ENCODE results near the gene INF2.

Gene INF2

GRCh38 chr14:104741108-104741802 is 51.8 kb downstream of the INF2 start:
- TF ChIP-seq CTCF (IDR thresholded peaks at IDR 0.05; ENCODE audit: low read length) (no peak), EZH2 (IDR thresholded peaks at IDR 0.05; ENCODE audit: borderline replicate concordance, low read length) (no peak)
- Histone ChIP-seq H3K27me3 (ENCODE audit: insufficient read depth, low read length) (peaks cover 27% of the 10 kb centered on the region; the same call in 1 of the 2 replicates), H3K9me2 (ENCODE audit: low read depth, low read length) (no peaks in the 10 kb centered on the region), H3K27ac (ENCODE audit: low read depth, low read length, poor library complexity, severe bottlenecking) (no peak overlapping the region), H3K36me3 (ENCODE audit: insufficient read depth, low read length) (no peaks in the 10 kb centered on the region), H3K4me3 (ENCODE audit: low read depth, low read length, poor library complexity, severe bottlenecking) (no peak overlapping the region), H3K79me2 (ENCODE audit: insufficient read depth, low read length) (no peaks in the 10 kb centered on the region), H3K9me3 (ENCODE audit: low read length) (no peaks in the 10 kb centered on the region), H2AFZ (ENCODE audit: low read length) (no peak overlapping the region), H3K4me2 (ENCODE audit: low read length) (no peak overlapping the region), H3K9ac (ENCODE audit: low read length) (no peak overlapping the region), H3K4me1 (ENCODE audit: insufficient read depth, low read length, severe bottlenecking) (no peaks in the 10 kb centered on the region), H4K20me1 (ENCODE audit: insufficient read depth, low read length) (no peaks in the 10 kb centered on the region), H3F3A (ENCODE audit: insufficient read depth, low read length) (no peaks in the 10 kb centered on the region)

GRCh38 chr14:104741803-104742251 is 52.4 kb downstream of the INF2 start:
- Histone ChIP-seq H3K79me2 (ENCODE audit: insufficient read depth, low read length) (no peaks in the 10 kb centered on the region), H3K9me2 (ENCODE audit: low read depth, low read length) (no peaks in the 10 kb centered on the region), H3K27me3 (ENCODE audit: insufficient read depth, low read length) (peaks cover 27% of the 10 kb centered on the region; the same call in 1 of the 2 replicates), H3K9me3 (ENCODE audit: low read length) (no peaks in the 10 kb centered on the region), H3K4me3 (ENCODE audit: low read depth, low read length, poor library complexity, severe bottlenecking) (no peak overlapping the region), H2AFZ (ENCODE audit: low read length) (no peak overlapping the region), H3K9ac (ENCODE audit: low read length) (no peak overlapping the region), H3K36me3 (ENCODE audit: insufficient read depth, low read length) (no peaks in the 10 kb centered on the region), H3K27ac (ENCODE audit: low read depth, low read length, poor library complexity, severe bottlenecking) (no peak overlapping the region), H4K20me1 (ENCODE audit: insufficient read depth, low read length) (no peaks in the 10 kb centered on the region), H3K4me1 (ENCODE audit: insufficient read depth, low read length, severe bottlenecking) (no peaks in the 10 kb centered on the region), H3F3A (ENCODE audit: insufficient read depth, low read length) (no peaks in the 10 kb centered on the region), H3K4me2 (ENCODE audit: low read length) (no peak overlapping the region)
- TF ChIP-seq CTCF (IDR thresholded peaks at IDR 0.05; ENCODE audit: low read length) = no peak
- no peak for TF ChIP-seq EZH2 (IDR thresholded peaks at IDR 0.05; ENCODE audit: borderline replicate concordance, low read length)

GRCh38 chr14:104742586-104743455 is 53.4 kb downstream of the INF2 start:
- Histone ChIP-seq H3K4me3 (ENCODE audit: low read depth, low read length, poor library complexity, severe bottlenecking) (no peak overlapping the region), H3K9me3 (ENCODE audit: low read length) (no peaks in the 10 kb centered on the region), H4K20me1 (ENCODE audit: insufficient read depth, low read length) (no peaks in the 10 kb centered on the region), H3K4me1 (ENCODE audit: insufficient read depth, low read length, severe bottlenecking) (no peaks in the 10 kb centered on the region), H3K9ac (ENCODE audit: low read length) (no peak overlapping the region), H3K9me2 (ENCODE audit: low read depth, low read length) (no peaks in the 10 kb centered on the region), H3K79me2 (ENCODE audit: insufficient read depth, low read length) (no peaks in the 10 kb centered on the region), H3K27ac (ENCODE audit: low read depth, low read length, poor library complexity, severe bottlenecking) (no peak overlapping the region), H3K27me3 (ENCODE audit: insufficient read depth, low read length) (peaks cover 22% of the 10 kb centered on the region; the same call in 1 of the 2 replicates), H2AFZ (ENCODE audit: low read length) (no peak overlapping the region), H3F3A (ENCODE audit: insufficient read depth, low read length) (no peaks in the 10 kb centered on the region), H3K36me3 (ENCODE audit: insufficient read depth, low read length) (no peaks in the 10 kb centered on the region), H3K4me2 (ENCODE audit: low read length) (no peak overlapping the region)
- TF ChIP-seq EZH2 (IDR thresholded peaks at IDR 0.05; ENCODE audit: borderline replicate concordance, low read length) (no peak), CTCF (IDR thresholded peaks at IDR 0.05; ENCODE audit: low read length) (no peak)
